CD4-positive, alpha-beta T cell treated with Interleukin-17A for 1 hour (primary cell): Measurements from ENCODE around the gene DYTN.
A peak's percentile ranks its signal among the peaks of the same experiment; 100 is the strongest.
"Not testable (repeated sequence)": the region's sequence is repeated elsewhere in the genome, so short reads cannot be mapped to it uniquely, and the experiment has no call there.

Experiments
- DNase-seq: peaks from one replicate; pipeline ENCODE4 v3.0.0-alpha.2; 2020

DYTN gene, protein sequence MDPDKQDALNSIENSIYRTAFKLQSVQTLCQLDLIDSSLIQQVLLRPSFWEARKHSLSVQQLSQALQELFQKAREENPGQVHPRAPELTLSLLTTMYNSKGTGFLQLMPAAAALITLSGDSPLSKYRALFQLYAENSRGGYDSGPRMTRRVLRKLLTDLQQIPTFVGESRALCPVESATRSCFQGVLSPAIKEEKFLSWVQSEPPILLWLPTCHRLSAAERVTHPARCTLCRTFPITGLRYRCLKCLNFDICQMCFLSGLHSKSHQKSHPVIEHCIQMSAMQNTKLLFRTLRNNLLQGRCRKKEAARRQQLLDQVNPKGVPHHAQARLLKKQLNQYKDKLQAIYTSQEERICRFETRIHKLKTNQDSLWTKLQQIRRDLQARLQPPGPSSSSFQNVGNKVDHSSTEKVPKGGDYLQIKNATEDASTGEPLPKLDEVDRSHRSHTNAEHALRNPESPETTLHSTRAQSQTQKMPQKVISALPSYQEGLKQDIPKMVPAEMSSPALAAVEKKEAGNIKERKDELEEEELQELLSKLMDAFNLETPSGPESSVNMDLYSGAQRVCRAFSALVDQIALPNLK

DNA sequence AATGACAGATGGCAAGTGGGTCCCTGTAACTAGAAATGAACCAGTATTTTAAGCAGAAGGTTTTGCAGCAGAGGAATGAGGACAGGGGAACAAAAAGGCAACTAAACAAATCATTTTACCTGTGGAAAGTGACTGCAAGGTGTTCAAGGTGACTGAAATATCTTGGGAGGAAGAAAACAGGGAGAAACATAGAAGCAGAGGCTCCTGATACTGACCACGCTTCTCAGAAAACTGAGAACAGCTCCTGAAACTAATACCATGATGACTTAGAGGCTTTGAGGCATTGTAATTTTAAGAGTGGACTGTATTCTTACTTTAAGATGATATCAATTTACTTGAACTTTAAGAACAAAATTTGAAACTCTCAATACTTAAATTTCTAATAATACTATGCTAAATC, at the start of gene DYTN:
Gene DYTN (minus strand): TSS at position 101 of the 400 bp plus-strand sequence. CDS start 117 bp downstream, outside the sequence.
- no peak for DNase-seq

DNA sequence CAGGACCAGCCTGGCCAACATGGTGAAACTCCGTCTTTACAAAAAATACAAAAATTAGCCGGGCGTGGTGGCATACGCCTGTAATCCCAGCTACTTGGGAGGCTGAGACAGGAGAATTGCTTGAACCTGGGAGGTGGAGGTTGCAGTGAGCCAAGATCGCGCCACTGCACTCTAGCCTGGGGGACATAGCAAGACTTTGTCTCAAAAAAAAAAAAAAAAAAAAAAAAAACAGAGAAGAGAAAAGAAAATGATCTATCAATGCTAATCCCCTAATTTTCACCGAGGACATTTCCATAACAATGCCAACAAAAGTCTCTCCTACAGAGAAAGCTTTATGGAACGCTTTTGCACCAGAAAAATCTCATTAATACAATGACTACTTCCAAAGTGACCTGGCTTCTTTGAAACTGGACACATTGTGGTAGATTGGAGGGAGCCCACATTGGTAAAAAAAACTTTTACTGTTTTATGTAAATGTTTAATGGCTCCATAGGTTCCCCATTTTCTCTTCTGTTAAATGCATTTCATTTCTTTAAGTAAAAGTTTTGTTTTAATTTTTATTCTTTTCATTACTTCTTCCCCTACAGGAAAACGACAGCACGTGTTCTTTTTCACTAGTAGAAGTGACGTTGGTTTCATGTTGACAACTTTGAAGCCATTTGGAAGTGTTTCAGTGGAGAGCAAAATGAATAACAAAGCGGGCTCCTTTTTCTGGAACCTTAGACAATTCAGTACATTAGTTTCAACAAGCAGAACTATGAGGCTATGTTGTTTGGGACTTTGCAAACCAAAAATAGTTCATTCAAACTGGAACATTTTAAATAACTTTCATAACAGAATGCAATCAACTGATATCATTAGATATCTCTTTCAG, 48.1 kb upstream of the DYTN start:
- DNase-seq = no peak

DNA sequence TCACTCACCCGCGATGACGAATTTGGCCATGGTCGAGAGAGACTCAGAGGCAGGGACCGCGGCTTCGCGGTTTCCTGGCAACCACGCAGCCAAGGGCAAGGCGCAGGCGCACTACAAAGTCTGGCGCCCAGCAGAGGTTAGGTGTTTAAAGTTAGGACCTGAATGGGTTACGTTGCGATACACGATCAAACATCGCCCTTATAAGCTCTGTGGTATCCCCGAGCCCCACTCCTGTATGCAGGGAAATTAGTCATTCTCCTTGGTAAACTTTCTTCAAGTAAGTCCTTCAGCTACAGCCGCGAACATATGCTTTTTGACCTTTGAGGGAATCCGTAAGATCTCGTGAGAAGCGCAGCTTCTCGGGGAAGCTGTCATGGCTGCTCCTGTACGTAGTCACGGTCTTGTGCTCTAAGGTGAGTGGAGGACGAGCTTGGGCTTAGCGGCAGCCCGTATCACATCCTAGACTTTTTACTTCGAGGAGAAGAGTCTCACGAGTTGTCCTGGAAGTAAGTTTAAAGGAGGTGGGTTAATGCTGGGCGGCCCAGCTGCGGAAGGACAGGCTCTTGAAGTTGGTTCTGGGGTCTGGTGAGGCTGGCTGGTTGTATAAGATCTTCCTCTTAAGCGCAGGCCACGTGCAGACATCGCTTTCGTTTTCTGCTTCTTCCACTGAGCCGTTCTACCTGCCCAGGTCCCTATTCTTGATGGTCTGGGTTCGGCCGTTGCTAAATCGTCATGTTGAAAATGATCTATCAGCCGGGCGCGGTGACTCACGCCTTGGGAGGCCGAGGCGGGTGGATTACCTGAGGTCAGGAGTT, 47.3 kb upstream of the DYTN start, which contains the start of the genes FASTKD2 and MDH1B:
Gene FASTKD2 (plus strand): TSS at position 365 of the 815 bp plus-strand sequence. CDS start 1,088 bp downstream, outside the sequence.
Gene MDH1B (minus strand): TSS at position 87 of the 815 bp plus-strand sequence. CDS start 57 bp downstream, at position 30.
- peak; percentile 93 for DNase-seq

DNA sequence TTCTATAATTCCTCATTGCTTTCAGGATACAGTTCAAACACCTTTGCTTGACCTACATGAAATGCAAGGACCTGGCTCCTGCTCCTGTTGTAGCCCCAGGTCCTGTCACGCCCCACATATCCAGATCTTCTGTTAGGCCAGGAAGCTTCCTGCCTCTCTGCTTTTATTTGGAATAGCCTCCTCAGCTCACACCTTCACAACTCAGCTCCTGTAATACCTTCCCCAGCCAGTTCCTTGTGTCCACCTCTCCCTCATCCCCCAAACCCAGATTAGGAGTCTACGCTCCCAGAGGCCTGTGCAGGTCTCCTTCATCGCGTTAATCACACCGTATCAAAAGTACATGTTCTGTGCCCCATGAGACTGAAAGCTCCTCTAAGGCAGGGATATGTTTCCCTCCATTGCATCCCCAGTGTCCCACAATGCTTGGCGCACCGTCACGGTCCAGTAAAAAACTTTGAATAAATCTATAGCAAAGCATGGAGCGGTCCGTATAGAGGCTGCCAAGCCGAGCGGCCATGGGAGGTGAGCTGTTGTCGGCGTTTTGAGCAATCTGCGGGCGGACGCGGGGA, 46.6 kb upstream of the DYTN start:
- no peak for DNase-seq

DNA sequence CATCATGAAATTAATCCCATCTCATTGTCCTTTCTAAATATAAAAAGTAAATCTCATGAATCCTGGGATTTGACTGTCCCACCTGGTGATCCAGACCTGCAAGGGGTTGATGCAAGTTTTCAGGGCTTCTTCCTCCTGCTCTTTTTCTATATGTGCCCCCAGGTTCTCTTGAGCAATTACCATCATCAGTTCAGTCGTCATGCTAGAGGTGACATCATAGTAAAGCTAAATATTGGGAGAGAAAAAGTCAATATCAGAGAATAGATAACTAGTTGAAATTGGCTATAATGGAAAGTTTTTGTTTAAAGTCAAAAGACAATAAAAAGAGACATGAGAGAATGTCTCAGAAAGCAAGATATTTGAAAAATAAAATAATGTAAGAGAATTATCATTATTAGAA, 38.6 kb upstream of the DYTN start:
- DNase-seq = no peak

DNA sequence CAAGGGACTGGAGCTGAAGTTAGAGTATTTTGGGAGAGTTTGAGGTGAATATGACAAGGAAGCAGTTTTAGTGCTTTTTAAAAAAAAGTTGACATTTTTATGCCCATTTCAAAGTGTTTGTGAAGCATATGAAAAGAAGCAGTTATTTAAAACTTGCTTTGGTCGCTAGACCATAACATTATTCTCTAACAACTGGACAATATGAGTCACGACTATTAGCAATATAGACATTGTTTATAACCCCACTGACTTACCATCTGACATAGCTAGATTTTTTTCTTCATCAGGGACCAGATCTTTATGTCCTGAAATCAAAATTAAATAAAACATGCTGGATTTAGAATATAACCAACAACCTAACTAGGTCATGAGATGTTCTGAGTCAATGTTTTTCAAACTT, 22.6 kb upstream of the DYTN start:
- DNase-seq = no peak

DNA sequence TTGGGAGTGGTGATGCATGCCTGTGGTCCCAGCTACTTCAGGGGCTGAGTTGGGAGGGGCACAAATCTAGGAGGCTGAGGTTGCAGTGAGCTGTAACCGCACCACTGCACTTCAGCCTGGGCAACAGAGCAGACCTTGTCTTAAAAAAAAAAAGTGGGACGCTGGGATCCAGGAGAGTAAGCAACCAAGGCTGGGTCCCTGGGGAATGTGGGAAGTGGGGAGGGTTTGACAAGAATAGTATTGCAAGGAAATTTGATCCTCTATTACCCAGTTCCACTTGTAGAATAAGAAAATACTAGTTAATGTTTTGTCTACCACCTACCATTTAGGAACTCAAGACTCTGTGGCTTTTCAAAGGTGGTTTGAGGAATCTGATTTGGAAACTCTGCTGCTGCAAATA, 21.1 kb upstream of the DYTN start:
- DNase-seq = no peak

DNA sequence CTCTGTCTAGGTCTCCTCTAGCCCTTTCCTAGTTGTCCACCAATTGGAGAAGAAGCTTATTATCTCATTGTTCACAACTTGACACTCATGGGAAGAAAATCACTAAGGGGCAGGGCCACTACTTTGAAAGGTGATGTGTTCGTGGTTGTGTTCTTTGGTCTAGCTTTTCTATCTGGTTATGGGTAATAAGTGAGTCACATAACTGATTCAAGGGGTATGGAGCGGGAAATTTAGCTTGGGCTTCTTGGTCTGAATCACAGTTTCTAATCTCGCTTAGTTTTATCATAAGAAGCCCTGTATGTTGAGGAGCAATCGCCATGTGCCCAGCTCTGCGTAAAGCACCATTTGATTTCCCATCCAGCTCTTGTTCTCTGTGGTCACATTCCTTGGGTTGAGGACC, 18.7 kb upstream of the DYTN start:
- DNase-seq = no peak

DNA sequence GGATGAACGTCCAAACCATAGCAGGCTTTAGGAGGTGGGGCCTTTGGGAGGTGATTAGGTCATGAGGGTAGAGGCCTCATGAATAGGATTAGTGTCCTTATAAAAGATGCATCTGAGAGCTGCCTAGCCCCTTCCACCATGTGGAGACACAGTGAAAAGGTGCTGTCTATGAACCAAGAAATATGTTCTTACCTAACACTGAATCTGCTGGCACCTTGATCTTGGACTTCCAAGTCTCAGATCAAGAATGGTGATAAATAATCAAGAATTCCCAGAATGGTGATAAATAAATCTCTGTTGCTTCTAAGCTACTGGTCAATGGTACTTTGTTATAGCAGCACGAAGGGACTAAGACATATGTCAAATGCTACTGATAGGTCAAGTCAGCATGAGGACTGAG, 15.1 kb upstream of the DYTN start:
- no peak for DNase-seq

DNA sequence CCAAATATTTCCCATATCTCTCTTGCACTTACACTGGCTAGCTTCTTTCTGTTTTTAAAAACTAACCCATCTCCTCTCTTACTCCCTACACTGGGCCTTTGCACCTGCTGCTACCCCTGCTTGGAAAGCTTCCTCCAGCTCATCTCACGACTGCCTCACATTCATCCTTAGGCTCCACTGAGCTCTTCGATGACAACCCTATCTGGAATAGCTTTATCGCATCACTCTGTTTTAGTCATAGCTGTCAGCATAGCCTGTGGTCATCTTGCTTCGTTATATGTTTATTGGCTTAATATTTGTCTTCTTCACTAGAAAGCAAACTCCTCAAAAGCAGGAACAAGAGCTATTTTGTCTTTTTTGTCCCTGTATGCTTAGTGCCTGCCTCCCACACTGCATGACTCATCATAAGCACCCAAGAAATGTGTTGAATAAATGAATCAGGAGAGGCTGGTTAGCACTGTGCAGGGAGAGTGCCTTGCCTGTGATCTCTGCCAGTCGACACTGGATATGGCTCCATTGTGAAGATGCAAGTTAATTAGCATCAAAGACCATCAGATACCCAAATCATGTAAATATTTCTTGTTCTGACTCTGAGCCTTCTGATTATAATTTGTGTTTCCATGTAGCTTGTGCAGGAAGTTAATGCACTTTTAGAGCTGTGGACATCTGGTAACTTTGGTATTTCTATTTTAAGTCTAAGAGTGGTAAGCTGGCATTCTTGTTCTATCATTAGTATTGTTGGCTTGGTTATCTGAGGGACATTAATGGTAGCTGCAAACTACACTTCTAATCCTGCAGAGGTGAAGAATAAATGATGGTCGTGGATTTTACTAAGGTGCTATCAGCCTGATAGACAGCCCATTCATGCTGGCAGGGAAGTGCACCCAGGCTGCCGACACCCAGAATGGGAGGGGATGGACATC, 10.3 kb upstream of the DYTN start:
- no peak for DNase-seq

DNA sequence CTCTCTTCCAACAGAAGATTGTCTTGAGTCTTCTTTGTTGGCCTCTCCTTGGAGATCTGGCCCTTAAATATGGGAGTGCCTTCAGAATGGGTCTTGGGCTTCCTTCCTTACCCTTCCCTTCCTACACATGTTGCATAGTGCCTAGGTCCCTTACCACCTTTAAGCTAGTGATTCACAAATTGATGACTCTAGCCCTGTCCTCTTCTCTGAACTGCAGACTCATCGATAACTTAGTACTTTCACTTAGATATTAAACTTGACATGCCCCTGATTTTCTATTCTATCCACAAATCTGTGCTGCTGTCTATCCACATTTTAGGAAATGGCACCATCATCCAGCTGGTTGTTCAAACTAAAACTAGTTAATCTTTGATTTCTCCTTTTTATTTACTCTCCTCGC, 9.1 kb upstream of the DYTN start:
- no peak for DNase-seq

DNA sequence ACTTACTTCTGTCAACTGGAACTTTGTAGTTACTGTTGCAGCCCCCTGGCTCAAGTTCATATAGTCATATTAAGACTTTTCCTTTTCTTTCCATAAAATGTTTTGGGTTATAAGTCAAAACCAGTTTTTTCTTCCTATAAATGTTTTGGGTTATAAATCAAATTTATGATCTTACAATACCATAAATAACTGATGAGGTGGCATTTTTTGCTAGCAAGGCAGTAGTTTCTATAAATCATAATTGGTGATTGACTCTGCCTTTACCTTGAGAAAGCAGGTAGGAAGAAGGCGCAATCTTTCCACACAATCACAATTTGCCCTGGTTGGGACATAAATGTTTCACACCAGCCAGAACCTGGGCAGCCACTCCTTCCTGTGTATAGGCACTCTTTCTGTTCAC, 5.1 kb upstream of the DYTN start:
- DNase-seq = no peak

DNA sequence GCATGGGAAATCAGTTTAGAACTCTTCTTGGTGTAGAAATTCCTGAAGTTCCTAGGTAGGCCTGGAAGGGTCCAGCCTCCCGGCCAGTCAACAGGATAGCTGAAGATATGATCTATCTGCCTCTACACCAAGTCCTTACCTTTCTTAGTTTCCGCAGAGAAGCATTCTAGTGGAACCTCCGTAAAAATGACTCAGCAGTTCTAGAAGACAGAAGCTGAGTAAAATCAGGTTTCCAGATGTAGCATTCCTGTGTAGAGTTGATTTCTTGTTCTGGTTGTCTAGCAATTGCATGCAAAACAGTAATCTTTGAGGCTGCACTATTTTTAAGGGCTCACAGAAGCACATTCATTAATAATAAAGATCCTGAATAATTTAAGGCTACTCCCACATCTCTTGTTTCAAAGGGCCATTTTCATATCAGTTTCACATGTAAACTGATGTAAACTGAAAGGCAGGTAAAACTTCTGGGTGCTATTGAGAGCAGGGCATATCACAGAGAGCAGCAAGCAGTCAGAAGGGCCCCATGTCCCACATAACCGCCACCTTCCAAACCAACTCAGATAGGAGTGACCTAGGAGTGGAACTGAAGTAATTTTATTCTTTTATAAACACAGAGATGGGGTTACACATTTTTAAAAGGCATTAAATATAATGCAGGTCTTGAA, 3.2 kb upstream of the DYTN start:
- DNase-seq = no peak

DNA sequence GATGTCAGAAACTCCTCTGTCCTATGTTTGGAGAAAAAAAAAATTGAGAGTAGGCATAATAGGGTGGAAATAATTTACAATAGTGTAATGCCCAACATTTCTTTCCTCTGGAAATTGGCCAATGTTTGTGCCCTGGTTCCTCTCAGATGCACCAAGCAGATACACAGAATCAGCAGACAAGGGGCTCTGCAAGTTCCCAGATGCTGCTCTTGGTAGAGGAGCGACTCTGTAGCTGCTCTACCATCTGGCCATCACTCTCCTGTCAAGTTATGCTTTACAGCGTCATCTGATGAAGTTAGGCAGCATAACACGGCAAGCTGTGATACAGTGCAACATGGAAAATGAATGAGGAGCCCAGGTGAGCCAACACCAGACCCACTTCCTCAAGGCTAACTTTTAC, 1.6 kb downstream of the DYTN start:
- no peak for DNase-seq

DNA sequence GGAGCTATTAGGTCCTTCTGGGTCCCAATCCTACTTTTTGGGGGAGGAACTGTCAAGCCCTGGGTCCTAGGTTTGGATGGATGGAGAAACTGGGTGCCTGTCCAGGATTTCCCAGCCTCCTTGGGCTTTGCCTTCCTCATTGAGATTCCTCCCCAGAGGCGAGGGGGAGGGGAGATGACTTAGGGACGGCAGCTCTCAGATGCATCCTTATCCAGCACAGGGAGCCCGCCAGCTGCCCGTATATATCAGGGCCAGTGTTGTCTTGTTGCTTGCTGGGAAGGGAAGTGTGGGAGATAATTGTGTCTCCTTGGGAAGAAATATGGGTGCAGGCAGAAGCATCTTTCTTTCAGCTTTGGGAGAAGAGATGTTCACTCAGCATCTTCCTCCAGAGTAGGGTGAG, 3.0 kb downstream of the DYTN start:
- not testable (repeated sequence) for DNase-seq

DNA sequence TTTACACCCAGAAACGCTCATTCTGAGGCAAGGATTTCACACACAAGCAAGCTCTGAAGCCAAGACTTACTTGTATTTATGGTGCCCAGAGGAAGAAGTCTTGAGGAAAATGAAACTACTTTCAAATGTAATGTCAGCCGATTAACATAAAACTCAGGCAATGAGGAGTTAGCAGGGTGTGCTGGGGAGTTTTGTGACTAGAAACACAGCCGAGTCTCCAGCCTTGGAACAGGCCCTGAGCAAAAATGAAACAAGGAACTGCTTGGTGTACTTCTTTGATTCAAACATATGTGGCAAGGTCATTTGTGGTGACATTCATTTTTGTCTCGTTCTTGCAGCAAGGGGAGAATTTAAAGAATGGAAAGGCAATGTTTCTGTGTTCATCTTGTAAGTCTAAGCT, 4.5 kb downstream of the DYTN start:
- peak; percentile 4 for DNase-seq

DNA sequence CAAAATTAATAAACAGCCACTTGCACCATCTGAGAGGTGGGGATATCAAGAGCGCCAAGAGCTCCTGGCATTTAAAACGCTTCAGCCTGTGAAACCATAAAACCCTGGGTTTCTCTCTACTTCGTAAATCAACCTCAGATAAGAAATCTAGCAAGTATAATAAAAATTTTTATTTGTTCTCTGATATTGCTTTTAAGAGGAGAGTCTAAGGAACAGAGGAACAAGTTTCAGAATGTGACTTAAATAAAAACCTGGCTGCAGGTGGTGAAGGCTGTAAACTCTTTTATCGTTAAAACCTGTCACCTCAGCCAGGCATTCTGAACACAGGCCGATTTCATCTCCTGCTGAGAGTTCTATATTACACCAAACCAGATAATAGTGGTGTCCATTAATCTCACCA, 9.9 kb downstream of the DYTN start:
- no peak for DNase-seq

DNA sequence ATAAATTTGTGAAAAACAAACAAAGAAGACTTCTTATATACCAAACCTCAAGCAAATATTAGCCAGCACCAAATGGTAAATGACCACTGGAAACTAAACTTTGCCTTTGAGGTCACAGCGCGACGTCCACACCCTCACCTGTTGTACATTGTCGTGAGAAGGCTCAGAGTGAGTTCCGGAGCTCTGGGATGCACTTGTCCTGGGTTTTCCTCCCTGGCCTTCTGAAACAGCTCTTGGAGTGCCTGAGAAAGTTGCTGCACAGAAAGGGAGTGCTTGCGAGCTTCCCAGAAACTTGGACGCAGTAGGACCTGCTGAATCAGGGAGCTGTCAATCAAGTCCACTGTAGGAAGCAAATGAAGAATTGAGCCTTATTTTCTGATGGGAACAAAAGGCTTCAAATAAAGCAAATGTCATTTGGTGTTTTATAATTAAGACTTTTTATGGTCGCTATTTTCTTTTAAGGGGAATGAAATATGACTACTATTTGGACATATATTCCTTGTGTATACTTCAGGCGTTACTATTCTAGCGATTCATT, 11.0 kb downstream of the DYTN start:
- DNase-seq = no peak

DNA sequence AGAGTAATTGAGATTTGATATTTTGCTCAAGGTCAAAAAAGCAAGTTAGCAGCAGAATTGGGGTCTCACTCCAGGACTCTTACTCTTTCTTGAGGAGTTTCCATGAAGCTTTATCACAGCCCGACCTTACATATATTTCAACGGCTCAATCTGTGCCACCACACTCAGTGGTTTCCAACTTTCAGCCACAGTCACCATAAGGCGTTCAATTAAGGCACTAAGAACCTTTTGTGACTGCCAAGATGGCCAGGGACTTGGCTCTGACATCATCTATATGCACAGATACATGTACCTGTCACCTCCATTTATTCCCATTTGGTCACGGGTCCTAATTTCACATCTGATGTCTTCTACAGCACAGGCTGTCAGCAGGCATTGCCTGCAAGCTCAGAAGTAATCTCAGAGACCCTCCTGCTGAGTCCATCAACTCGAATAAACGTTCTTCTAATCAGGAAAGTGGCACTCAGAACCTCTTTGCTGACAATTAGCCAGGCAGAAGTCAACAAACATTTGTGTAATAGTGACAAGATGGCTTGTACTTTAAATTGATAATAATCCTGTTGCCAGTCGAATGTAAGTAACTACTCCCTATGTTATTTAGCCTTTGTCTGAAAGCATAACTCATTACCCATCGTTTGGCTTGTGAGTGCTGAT, 16.1 kb downstream of the DYTN start:
- no peak for DNase-seq

DNA sequence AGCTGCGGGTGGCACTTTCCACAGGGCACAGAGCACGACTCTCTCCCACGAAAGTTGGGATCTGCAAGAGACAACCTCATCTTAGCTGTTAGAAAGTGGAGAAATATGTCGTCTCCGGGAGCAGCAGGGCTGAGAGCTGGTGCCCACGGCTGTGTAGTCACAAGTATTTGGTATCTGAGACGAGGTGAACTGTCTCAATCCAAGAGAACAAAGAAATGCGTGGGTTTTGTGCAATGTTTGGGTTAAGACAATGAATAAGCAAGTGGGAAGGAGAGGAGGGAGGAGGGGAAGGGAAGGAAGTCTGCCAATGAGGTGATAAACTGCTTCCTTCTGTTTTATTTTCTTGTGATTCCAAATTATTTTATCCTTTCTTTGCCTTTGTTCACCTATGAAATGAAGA, 18.0 kb downstream of the DYTN start:
- DNase-seq = no peak
